Panc1 (cell line): ENCODE data around the gene KLHL42. TPM values are rescaled to one million over a fixed set of nuclear protein-coding genes. Genes with fewer than 3 reads are reported as not detected.

Experiments used
- ATAC-seq: fragments of 200-7000 bp; cut with Tn5 transposase; 2 replicates; pipeline ENCODE4 v1.9.1; 2020; ENCODE audit warnings: mild to moderate bottlenecking, moderate library complexity
- BruUV-seq: library from RNA; stranded (reverse); fragments of 400-500 nt; replicated peaks from 2 replicates; lab custom pipeline; 2021; lab: Mats Ljungman, UMichigan
- CTCF ChIA-PET: fragments of 300-600 bp; sonication (Branson Sonifier 250); formaldehyde crosslinking; loops from one replicate; lab custom pipeline; 2022; ENCODE audit warnings: antibody characterized with exemption; lab: Charles Lee
- POLR2A ChIA-PET: fragments of 300-600 bp; sonication (Branson Sonifier 250); formaldehyde crosslinking; loops from one replicate; lab custom pipeline; 2022; ENCODE audit warnings: antibody characterized with exemption; lab: Charles Lee
- DNase-seq: peaks from one replicate; pipeline ENCODE4 v3.0.0-alpha.2; 2010; ENCODE audit warnings: low read depth, low spot score
- H3K27ac ChIP-seq: 2 replicates; pipeline ENCODE4 v1.5.1; 2011; ENCODE audit warnings: mild to moderate bottlenecking, low read length, inconsistent platforms
- H3K27me3 ChIP-seq: fragments of 200-500 bp; sonication (Bioruptor generic); 2 replicates; pipeline ENCODE4 v1.6.0; 2014; ENCODE audit warnings: low read length, inconsistent platforms; ENCODE audit not compliant: control insufficient read depth, insufficient read depth
- H3K36me3 ChIP-seq: fragments of 200-500 bp; sonication (Bioruptor generic); 2 replicates; pipeline ENCODE4 v1.5.1; 2014; ENCODE audit warnings: inconsistent platforms, mild to moderate bottlenecking, low read length, moderate library complexity; ENCODE audit not compliant: control insufficient read depth, insufficient read depth
- H3K4me1 ChIP-seq: 2 replicates; pipeline ENCODE4 v1.5.1; 2011; ENCODE audit warnings: inconsistent platforms, mild to moderate bottlenecking, low read length, moderate library complexity; ENCODE audit not compliant: control insufficient read depth, insufficient read depth
- H3K4me3 ChIP-seq, 2 experiments: 2 replicates each; pipeline ENCODE4 v1.5.1; 2011 to 2012; ENCODE audit warnings: low read depth in 2 of 2, low read length in 2 of 2, mild to moderate bottlenecking in 2 of 2, inconsistent platforms in 1 of 2, moderate library complexity in 1 of 2
- H3K9me3 ChIP-seq: fragments of 200-500 bp; sonication (Bioruptor generic); 2 replicates; pipeline ENCODE4 v1.5.1; 2014; ENCODE audit warnings: low read depth, mild to moderate bottlenecking, inconsistent platforms, low read length, moderate library complexity; ENCODE audit not compliant: control insufficient read depth, insufficient read depth
- POLR2AphosphoS5 ChIP-seq: IDR thresholded peaks from 2 replicates; pipeline ENCODE4 v1.6.1; 2012; ENCODE audit warnings: mild to moderate bottlenecking, low read depth, low read length, moderate library complexity
- REST ChIP-seq, 2 experiments: IDR thresholded peaks; 2 replicates each; pipeline ENCODE4 v1.6.1; 2011 to 2012; ENCODE audit warnings: low read depth in 2 of 2, control low read depth in 1 of 2, low read length in 1 of 2, mild to moderate bottlenecking in 1 of 2, moderate library complexity in 1 of 2; ENCODE audit not compliant: insufficient read depth in 1 of 2
- SIN3A ChIP-seq: IDR thresholded peaks from 2 replicates; pipeline ENCODE4 v1.6.1; 2012; ENCODE audit warnings: low read depth, mild to moderate bottlenecking, low read length, moderate library complexity, borderline replicate concordance; ENCODE audit not compliant: insufficient read depth
- TCF7L2 ChIP-seq: IDR thresholded peaks from 2 replicates; pipeline ENCODE4 v1.6.1; 2011; ENCODE audit warnings: mild to moderate bottlenecking, low read depth, low read length, inconsistent platforms
- in situ Hi-C: cut with HindIII; loops from 2 replicates; pipeline ENCODE4 v1.10.0; 2016; ENCODE audit warnings: low sequenced_read_pairs, low pct_unique_long_range_greater_than_20kb
- intact Hi-C: fragments of 100-400 bp; cut with micrococcal nuclease; formaldehyde crosslinking; loops from one replicate; pipeline ENCODE4 v1.10.0; 2022; ENCODE audit not compliant: unreplicated experiment
- total RNA-seq: library from RNA; stranded (reverse); gene quantifications from one replicate; pipeline ENCODE4 v1.2.1, GENCODE V29; 2021; ENCODE audit not compliant: unreplicated experiment
- TF ChIP-seq, protein P1 (sequence below): fragments of 450-650 bp; IDR thresholded peaks from 2 replicates; pipeline ENCODE4 v1.5.1; 2017; ENCODE audit warnings: mild to moderate bottlenecking

The KLHL42 gene
- total RNA-seq, 1 experiment from 2014 or later: 35.2 TPM

- no peak for DNase-seq
- Histone ChIP-seq H3K27ac (peak overlapping the region; percentile 83), H3K9me3 (no peaks in the 10 kb centered on the region), H3K27me3 (no peaks in the 10 kb centered on the region), H3K36me3 (peaks cover 5% of the 10 kb centered on the region; the same call in 1 of the 2 replicates), H3K4me3 (peak overlapping the region; percentile 68 to 88), H3K4me1 (peaks cover 22% of the 10 kb centered on the region)
- CTCF ChIA-PET: no interaction called here
- POLR2A ChIA-PET: interaction anchor here (0.6 kb wide), 1 partner anchor 1131 kb away, joined by 3 read pairs; no protein-coding TSS in a partner anchor
- TF ChIP-seq, protein P1, sequence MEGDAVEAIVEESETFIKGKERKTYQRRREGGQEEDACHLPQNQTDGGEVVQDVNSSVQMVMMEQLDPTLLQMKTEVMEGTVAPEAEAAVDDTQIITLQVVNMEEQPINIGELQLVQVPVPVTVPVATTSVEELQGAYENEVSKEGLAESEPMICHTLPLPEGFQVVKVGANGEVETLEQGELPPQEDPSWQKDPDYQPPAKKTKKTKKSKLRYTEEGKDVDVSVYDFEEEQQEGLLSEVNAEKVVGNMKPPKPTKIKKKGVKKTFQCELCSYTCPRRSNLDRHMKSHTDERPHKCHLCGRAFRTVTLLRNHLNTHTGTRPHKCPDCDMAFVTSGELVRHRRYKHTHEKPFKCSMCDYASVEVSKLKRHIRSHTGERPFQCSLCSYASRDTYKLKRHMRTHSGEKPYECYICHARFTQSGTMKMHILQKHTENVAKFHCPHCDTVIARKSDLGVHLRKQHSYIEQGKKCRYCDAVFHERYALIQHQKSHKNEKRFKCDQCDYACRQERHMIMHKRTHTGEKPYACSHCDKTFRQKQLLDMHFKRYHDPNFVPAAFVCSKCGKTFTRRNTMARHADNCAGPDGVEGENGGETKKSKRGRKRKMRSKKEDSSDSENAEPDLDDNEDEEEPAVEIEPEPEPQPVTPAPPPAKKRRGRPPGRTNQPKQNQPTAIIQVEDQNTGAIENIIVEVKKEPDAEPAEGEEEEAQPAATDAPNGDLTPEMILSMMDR: no peak; the same call in 1 of the 2 replicates
- TF ChIP-seq POLR2AphosphoS5: no peak
- TF ChIP-seq REST (IDR thresholded peaks at IDR 0.05; ENCODE audit: insufficient read depth in 1 of 2, low read depth in 2 of 2, low read length in 1 of 2): no peak
- TF ChIP-seq TCF7L2: no peak
- no peak for TF ChIP-seq SIN3A
- in situ Hi-C loops (no loop called here), intact Hi-C loops (no loop called here)
- ATAC-seq: peak; percentile 56
- BruUV-seq: no TSS peak
Observed at GRCh38 chr12:27780612-27781408, 777 bp downstream of the KLHL42 start.

DNA sequence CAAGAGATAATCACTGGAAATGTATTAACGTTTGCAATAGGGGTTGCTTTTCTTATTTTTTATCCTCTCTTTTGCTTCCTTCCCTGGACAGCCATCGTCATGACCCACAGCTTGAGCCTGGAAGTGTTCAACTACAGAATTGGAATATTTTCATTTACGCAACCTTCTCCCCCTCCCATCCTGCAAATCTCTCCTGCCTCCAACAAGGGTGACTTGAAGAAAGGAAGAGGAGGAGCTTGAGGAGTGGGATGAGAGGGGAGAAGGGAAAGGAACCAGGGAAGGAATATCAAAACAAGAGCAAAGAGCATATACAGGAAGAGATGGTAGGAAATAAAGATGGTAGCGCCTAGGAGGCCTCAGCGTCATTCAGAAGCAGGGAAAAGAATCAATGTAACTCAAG lies 1.6 kb downstream of the KLHL42 start:
- ATAC-seq: no peak
- Histone ChIP-seq H3K36me3 (peaks cover 5% of the 10 kb centered on the region; the same call in 1 of the 2 replicates), H3K9me3 (no peaks in the 10 kb centered on the region), H3K4me3 (peak overlapping the region; percentile 19 to 68), H3K27me3 (no peaks in the 10 kb centered on the region), H3K27ac (peak overlapping the region; percentile 83; the same call in 1 of the 2 replicates), H3K4me1 (peaks cover 22% of the 10 kb centered on the region)
- BruUV-seq: no TSS peak
- in situ Hi-C loops (no loop called here), intact Hi-C loops (no loop called here)
- CTCF ChIA-PET: no interaction called here
- DNase-seq: no peak
- TF ChIP-seq REST (IDR thresholded peaks at IDR 0.05; ENCODE audit: insufficient read depth in 1 of 2, low read depth in 2 of 2, low read length in 1 of 2) (no peak), POLR2AphosphoS5 (no peak), SIN3A (no peak), TCF7L2 (no peak)
- TF ChIP-seq, protein P1: no peak
- POLR2A ChIA-PET: no interaction called here
